AG04449 (cell line): ENCODE results near the gene CDC42BPB.

ENCODE experiments used
- CTCF ChIA-PET: fragments of 350-600 bp; formaldehyde crosslinking; extraction: SDS; loops from one replicate; lab custom pipeline; 2021; ENCODE audit warnings: antibody characterized with exemption; lab: Yijun Ruan, JAX
- POLR2A ChIA-PET: fragments of 400-600, 350-600 bp; formaldehyde crosslinking; extraction: SDS; loops from one replicate; lab custom pipeline; 2020; ENCODE audit warnings: antibody characterized with exemption, inconsistent platforms; lab: Yijun Ruan, JAX
- DNase-seq: peaks from one replicate; pipeline ENCODE4 v3.0.0-alpha.2; 2010; ENCODE audit warnings: low read depth, low spot score
- H3K4me3 ChIP-seq: 2 replicates; pipeline ENCODE4 v1.5.1; 2011; ENCODE audit warnings: low read depth, mild to moderate bottlenecking, control low read depth, low read length
- CTCF ChIP-seq: IDR thresholded peaks from one replicate; pipeline ENCODE4 v1.5.1; 2011; ENCODE audit warnings: mild to moderate bottlenecking, moderate library complexity, low read length, control low read depth, inconsistent platforms; ENCODE audit not compliant: insufficient read depth; ENCODE audit errors: missing control alignments

The CDC42BPB gene

GRCh38 chr14:102938191-102938590, 119.2 kb downstream of the CDC42BPB start:
- ChIA-PET CTCF (no interaction called here), POLR2A (no interaction called here)
- H3K4me3 ChIP-seq = no peak overlapping the region
- DNase-seq = no peak
- TF ChIP-seq CTCF = no peak

GRCh38 chr14:102937331-102938175, 119.8 kb downstream of the CDC42BPB start:
- ChIA-PET CTCF (interaction anchor here (2.9 kb wide), 1 partner anchor 243 kb away, joined by 10 read pairs; no protein-coding TSS in a partner anchor), POLR2A (no interaction called here)
- DNase-seq = no peak
- no peak for TF ChIP-seq CTCF
- H3K4me3 ChIP-seq = no peak overlapping the region

DNA sequence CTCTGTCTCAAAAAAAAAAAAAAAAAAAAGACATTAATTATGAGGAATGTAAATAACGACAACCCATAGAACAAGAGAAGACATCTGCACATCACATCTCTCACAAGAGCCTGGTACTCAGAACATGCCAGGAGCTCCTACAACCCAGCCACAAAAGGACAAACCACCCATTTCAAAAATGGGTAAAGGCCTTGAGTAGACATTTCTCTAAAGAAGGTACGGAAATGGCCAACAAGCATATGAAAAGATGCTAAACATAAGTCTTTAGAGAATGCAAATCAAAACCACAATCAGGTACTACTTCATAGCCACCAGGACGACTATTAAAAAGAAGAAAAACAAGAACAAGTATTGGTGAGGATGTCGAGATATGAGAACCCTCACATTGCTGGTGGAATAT, 121.6 kb downstream of the CDC42BPB start:
- no peak for DNase-seq
- no peak overlapping the region for H3K4me3 ChIP-seq
- TF ChIP-seq CTCF = no peak
- ChIA-PET CTCF (interaction anchor here (0.7 to 2.9 kb wide), 4 partner anchors 37 to 416 kb away, joined by 3 to 10 read pairs (median 4); no protein-coding TSS in a partner anchor), POLR2A (no interaction called here)

DNA sequence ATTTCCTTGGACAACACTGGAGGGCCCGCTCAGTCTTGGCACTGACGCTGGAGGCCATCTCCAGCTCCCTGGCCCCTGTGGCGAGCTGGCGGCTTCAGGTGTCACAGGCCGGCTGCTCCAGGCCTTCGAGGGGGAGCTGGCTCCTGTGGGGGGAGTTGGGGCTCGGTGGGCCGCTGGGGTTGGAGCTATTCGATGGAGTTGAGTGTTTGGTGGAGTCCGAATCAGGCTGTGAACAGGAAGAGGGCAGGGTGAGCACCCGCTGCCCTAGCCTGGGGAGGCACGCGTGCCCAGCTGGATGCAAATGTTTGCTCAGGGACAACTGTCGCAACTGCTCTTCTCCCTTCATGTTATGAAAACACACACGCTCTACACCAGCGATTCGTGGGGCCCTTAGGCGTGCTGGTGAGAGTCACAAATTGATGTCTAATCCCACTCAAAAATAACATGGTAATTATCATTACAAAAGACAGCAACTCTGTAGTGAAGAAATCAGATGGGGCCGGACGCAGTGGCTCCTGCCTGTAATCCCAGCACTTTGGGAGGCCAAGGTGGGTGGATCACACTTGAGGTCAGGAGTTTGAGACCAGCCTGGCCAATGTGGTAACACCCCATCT, 123.6 kb downstream of the CDC42BPB start:
- TF ChIP-seq CTCF = no peak
- POLR2A ChIA-PET = no interaction called here
- CTCF ChIA-PET = interaction anchor here (1.7 kb wide), 1 partner anchor 161 kb away, joined by 4 read pairs; no protein-coding TSS in a partner anchor
- no peak for DNase-seq
- no peak overlapping the region for H3K4me3 ChIP-seq

GRCh38 chr14:102932484-102933248, 124.7 kb downstream of the CDC42BPB start:
- H3K4me3 ChIP-seq = no peak overlapping the region
- no peak for DNase-seq
- ChIA-PET CTCF (no interaction called here), POLR2A (no interaction called here)
- no peak for TF ChIP-seq CTCF
